ENCODE measurements around the gene DUSP22.

DUSP22 gene

DNA sequence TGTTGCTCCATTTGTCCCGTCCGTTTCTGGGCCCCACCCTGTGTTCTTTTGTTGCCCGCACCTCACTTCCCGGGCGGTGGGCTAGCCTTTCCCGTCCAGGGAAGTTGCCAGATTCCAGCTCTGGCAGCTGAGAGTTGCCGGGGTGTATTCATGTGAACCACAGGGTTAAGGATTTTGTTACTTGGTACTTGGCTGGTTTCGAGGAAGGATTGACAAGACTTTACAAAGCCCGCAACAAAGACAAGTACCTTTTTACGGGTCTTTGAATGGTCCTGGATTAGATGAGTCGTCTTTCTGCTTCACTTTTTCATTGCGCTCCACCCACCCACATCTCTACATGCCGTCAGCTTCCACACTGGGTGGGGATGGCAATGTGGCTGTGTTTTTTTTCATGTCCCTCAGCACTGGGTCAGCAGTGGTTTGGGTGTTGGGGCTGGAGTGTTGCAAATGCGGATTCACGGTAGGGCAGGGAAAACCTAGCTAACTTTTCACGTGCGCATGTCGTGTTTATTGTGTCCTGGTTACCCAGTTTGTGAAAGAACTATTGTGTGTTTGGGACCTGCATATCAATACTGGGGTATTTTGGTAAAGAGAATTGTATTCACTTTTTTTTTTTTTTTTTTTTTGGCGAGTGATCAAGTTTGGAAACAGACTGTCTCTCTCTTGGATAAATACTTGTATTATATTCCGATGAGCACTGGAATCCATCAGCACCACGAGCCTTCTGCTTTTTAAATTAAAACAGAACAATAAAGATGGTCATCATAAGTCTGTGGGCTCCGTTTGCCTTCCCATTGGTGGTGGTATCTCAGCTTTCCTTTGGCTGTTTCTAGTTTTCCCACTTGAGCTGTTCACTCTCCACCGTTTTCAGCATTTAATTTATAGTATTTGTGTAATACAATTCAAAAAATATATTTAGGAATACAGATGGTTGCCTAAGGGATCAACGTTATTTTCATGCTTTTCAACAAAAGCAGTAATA, 1.2 kb downstream of the DUSP22 start:
- no peak overlapping the region for H3K27ac ChIP-seq

DNA sequence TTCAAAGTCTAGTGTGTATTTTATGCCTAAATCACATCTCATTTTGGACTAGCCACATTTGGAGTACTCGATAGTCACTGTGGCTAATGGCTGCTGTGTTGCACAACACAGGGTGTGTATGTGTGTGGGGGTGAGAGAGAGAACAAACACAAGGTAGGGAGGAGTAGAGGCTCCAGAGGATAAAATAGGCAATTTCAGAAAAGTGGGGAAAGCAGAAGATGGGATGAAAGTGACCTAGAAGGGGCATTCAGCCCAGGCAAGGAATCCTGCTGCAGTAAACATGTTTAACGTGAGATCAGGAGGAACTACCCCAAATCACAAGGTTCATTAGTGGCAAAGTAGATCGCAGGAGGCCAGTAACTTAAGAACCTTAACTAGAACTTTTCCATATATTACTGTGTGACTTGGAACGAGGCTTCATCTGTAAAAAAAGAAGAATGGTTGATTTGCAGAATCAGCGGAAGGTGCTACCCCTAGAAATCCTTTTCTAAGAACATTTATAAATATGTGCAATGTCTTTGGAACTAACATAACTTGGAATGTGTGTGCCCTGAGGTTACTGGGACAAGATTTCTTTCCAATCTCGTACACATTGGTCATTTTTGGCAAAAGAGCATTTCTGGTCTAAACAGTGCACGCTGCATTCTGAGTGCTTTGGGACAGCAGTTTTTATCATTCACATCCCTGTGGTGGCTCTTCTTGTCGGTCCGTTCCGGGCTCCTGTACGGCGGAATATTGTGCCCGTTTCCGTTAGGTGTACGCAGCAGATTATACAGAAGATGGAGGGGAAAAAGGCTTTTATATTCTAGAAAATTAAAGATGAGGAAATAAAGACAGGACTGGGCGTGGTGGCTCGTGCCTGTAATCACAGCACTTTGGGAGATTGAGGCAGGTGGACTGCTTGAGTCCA, 2.6 kb downstream of the DUSP22 start:
- TF ChIP-seq, protein P1, sequence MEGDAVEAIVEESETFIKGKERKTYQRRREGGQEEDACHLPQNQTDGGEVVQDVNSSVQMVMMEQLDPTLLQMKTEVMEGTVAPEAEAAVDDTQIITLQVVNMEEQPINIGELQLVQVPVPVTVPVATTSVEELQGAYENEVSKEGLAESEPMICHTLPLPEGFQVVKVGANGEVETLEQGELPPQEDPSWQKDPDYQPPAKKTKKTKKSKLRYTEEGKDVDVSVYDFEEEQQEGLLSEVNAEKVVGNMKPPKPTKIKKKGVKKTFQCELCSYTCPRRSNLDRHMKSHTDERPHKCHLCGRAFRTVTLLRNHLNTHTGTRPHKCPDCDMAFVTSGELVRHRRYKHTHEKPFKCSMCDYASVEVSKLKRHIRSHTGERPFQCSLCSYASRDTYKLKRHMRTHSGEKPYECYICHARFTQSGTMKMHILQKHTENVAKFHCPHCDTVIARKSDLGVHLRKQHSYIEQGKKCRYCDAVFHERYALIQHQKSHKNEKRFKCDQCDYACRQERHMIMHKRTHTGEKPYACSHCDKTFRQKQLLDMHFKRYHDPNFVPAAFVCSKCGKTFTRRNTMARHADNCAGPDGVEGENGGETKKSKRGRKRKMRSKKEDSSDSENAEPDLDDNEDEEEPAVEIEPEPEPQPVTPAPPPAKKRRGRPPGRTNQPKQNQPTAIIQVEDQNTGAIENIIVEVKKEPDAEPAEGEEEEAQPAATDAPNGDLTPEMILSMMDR (conservative IDR thresholded peaks at IDR 0.05): no peak
- no peak overlapping the region for H3K27ac ChIP-seq

More for the DNA sequence above, 1.2 kb downstream of the DUSP22 start:
- TF ChIP-seq, protein P1 (conservative IDR thresholded peaks at IDR 0.05): no peak

DNA sequence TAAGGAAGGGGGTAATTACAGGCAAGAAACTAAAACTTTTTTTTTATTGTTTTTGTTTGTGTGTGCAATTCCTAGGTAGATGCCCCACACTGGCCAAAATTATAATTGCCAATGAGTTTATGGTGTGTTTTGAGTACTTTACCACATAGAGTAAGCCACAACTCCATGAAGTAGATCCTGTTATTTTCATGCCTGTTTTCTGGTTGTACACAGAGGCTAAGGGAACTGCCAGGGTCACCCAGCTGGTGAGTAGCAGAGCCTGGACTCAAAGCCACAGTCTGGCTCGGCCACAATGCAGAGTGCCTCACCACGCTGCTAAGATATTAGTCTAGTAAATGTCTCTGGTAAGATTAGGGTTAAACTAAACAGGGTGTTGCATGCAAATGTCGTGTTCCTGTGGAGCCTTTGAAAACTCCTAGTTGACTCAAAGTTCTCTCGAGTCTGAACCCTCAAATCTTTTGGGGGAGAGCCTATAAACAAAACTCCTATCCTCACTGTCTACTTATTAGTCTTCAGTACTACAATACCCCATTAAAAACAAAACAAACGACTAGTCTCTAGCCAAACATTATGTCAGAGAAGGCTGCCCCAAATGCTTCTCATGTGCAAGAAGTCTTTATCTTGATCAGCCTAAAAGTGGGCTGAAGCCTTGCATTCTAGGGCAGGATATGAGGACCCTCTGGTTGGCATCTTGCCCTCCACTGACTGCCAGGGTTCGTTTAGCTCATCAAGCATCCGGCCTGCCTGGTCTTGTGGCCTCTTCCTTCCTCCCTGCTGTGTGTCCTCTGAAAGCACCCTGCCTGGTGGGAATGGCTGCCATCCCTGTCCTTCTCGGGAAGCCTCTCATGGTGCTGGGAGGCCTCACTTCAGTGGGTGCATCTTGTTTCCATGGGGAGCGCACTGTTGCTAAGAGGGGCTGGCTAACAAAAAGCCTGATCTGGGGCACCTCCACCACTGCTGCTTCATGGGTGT, 4.2 kb downstream of the DUSP22 start:
- TF ChIP-seq, protein P1 (conservative IDR thresholded peaks at IDR 0.05): no peak
- no peak overlapping the region for H3K27ac ChIP-seq

DNA sequence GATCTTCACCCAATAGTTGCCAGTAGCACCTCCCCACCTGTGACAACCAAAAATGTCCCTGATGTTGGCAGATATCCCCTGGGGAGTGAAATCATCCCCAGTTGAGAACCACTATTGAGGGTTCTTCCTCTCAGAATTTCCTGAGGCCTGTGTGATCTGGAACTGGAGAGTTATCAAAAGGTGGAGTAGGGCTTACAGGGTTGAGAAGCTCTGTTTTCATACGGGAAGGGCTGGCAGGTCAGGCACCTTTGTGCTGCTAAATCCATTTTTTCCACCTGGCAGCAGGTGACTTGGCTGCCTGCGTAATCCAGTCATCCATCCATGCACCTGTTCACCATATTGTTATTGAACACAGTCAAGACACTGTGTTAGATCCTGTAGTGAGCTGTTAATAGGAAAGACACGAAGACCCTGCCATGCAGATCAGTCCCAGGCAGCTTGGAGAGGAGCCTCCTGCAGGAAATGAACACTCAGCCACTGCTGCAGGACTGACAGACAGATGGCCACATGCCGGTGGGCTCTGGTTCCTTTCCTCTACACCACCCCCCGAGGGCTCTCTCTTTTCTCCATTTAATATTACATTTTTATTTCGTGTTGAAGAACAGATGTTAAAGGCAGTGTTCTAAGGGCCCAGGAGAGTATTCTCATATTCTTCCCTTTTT, 5.4 kb downstream of the DUSP22 start:
- TF ChIP-seq, protein P1 (conservative IDR thresholded peaks at IDR 0.05): no peak
- H3K27ac ChIP-seq: no peak overlapping the region

DNA sequence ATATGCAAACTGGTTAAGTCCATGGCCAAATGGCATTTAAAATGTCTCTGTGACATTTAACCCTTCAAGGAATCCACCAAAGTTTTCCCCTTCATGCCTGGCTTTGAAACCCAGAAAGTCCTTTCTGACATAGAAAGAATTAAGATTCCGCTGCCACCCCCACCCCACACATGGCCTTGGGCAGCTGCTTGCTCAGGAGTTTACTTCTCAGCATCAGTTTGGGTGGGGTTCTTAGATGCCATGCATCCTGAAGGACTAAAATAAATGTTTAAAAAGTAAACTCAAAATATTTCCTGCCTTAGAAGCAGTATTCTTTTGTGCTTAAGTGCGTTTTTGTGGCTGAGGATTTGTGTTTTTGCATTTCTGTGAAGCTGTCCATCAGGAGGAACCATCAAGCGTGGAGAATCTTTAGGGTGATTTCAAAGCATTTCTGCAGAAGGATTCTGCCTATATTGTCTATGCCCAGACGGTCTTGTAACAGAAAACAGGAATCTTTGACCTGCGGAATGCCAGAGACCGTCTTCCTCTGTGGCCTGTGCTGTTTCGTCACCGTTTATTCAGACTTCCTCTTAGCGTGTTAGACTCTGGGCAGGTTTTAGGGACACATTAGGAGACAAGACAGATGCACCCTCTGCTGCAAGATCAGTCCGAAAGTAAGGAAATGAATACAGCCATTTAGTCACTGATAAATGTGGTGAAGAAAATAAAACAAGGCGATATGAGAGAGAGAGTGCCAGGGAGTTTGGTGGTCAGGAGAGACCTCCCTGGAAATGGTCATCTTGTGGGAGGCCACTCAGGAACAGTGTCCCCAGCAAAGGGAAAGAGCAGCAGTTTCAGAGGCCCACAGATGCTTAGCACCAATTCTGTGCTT, 6.2 kb downstream of the DUSP22 start:
- TF ChIP-seq, protein P1 (conservative IDR thresholded peaks at IDR 0.05): no peak
- H3K27ac ChIP-seq: peak overlapping the region; percentile 9; the same call in 1 of the 2 replicates
